SK-N-SH treated with all-trans-retinoic acid at 6 μM for 48 hours (cell line): ENCODE measurements around the gene LRMDA.

Source experiments
- ARNTL ChIP-seq: fragments of 450-650 bp; formaldehyde crosslinking; IDR thresholded peaks from 2 replicates; pipeline ENCODE4 v1.5.0; 2020; ENCODE audit warnings: low read depth, mild to moderate bottlenecking, moderate library complexity, borderline replicate concordance
- CREB5 ChIP-seq: fragments of 250-450 bp; sonication (Bioruptor Pico); IDR thresholded peaks from 2 replicates; pipeline ENCODE4 v1.5.1; 2020; ENCODE audit warnings: low read depth, mild to moderate bottlenecking, moderate library complexity
- CSDC2 ChIP-seq: fragments of 250-450 bp; sonication (Bioruptor Pico); IDR thresholded peaks from 2 replicates; pipeline ENCODE4 v1.5.0; 2020; ENCODE audit warnings: mild to moderate bottlenecking, moderate library complexity
- ISL1 ChIP-seq: fragments of 250-450 bp; sonication (Bioruptor Pico); IDR thresholded peaks from 2 replicates; pipeline ENCODE4 v2.1.2; 2022; ENCODE audit warnings: mild to moderate bottlenecking, moderate library complexity
- OSR1 ChIP-seq: fragments of 250-450 bp; sonication (Bioruptor Pico); IDR thresholded peaks from 2 replicates; pipeline ENCODE4 v1.8.0; 2022; ENCODE audit warnings: moderate library complexity, mild to moderate bottlenecking, inconsistent platforms
- RARB ChIP-seq: fragments of 250-450 bp; sonication (Bioruptor Pico); IDR thresholded peaks from 2 replicates; pipeline ENCODE4 v1.8.0; 2021; ENCODE audit warnings: mild to moderate bottlenecking, moderate library complexity
- SNAI2 ChIP-seq: fragments of 250-450 bp; sonication (Bioruptor Pico); IDR thresholded peaks from 2 replicates; pipeline ENCODE4 v1.5.0; 2020; ENCODE audit warnings: mild to moderate bottlenecking, moderate library complexity
- TOX ChIP-seq: fragments of 250-450 bp; sonication (Bioruptor Pico); IDR thresholded peaks from 2 replicates; pipeline ENCODE4 v1.8.0; 2021; ENCODE audit warnings: mild to moderate bottlenecking, moderate library complexity, borderline replicate concordance
- ZC3H10 ChIP-seq: fragments of 250-450 bp; sonication (Bioruptor Pico); IDR thresholded peaks from 2 replicates; pipeline ENCODE4 v1.5.1; 2021; ENCODE audit warnings: mild to moderate bottlenecking, moderate library complexity
- ZFP3 ChIP-seq: fragments of 250-450 bp; sonication (Bioruptor Pico); IDR thresholded peaks from 2 replicates; pipeline ENCODE4 v1.5.0; 2020; ENCODE audit warnings: mild to moderate bottlenecking, moderate library complexity
- ZFP30 ChIP-seq: fragments of 450-650 bp; formaldehyde crosslinking; IDR thresholded peaks from 2 replicates; pipeline ENCODE4 v1.5.0; 2022; ENCODE audit warnings: mild to moderate bottlenecking, moderate library complexity
- TF ChIP-seq, protein P1 (sequence below): fragments of 250-450 bp; sonication (Bioruptor Pico); IDR thresholded peaks from 2 replicates; pipeline ENCODE4 v1.8.0; 2020; ENCODE audit warnings: mild to moderate bottlenecking, moderate library complexity, borderline replicate concordance
- TF ChIP-seq, protein P2 (sequence below): fragments of 250-450 bp; sonication (Bioruptor Pico); IDR thresholded peaks from 2 replicates; pipeline ENCODE4 v1.5.1; 2021; ENCODE audit warnings: mild to moderate bottlenecking, moderate library complexity

GRCh38 chr10:75486591-75486990, 55.2 kb downstream of the LRMDA start:
- TF ChIP-seq, protein P1, sequence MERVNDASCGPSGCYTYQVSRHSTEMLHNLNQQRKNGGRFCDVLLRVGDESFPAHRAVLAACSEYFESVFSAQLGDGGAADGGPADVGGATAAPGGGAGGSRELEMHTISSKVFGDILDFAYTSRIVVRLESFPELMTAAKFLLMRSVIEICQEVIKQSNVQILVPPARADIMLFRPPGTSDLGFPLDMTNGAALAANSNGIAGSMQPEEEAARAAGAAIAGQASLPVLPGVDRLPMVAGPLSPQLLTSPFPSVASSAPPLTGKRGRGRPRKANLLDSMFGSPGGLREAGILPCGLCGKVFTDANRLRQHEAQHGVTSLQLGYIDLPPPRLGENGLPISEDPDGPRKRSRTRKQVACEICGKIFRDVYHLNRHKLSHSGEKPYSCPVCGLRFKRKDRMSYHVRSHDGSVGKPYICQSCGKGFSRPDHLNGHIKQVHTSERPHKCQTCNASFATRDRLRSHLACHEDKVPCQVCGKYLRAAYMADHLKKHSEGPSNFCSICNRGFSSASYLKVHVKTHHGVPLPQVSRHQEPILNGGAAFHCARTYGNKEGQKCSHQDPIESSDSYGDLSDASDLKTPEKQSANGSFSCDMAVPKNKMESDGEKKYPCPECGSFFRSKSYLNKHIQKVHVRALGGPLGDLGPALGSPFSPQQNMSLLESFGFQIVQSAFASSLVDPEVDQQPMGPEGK (CRISPR knock-in tag) = no peak
- TF ChIP-seq, protein P2, sequence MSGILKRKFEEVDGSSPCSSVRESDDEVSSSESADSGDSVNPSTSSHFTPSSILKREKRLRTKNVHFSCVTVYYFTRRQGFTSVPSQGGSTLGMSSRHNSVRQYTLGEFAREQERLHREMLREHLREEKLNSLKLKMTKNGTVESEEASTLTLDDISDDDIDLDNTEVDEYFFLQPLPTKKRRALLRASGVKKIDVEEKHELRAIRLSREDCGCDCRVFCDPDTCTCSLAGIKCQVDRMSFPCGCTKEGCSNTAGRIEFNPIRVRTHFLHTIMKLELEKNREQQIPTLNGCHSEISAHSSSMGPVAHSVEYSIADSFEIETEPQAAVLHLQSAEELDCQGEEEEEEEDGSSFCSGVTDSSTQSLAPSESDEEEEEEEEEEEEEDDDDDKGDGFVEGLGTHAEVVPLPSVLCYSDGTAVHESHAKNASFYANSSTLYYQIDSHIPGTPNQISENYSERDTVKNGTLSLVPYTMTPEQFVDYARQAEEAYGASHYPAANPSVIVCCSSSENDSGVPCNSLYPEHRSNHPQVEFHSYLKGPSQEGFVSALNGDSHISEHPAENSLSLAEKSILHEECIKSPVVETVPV (CRISPR knock-in tag) = no peak
- TF ChIP-seq ISL1 (CRISPR knock-in tag) (no peak), CSDC2 (CRISPR knock-in tag) (no peak), ZC3H10 (CRISPR knock-in tag) (no peak), RARB (CRISPR knock-in tag) (no peak), ARNTL (no peak), OSR1 (CRISPR knock-in tag) (no peak), TOX (CRISPR knock-in tag) (no peak), SNAI2 (CRISPR knock-in tag) (no peak), ZFP30 (CRISPR knock-in tag) (no peak), CREB5 (CRISPR knock-in tag) (no peak), ZFP3 (CRISPR knock-in tag) (no peak)
